HTERT RPE-1 (cell line): ENCODE data around the gene MINDY4.

Source experiments
- in situ Hi-C: fragments of 300-500 bp; cut with MboI; formaldehyde crosslinking; loops from 4 replicates; pipeline ENCODE4 v1.14.3; 2020; ENCODE audit warnings: low sequenced_read_pairs

MINDY4 gene

DNA sequence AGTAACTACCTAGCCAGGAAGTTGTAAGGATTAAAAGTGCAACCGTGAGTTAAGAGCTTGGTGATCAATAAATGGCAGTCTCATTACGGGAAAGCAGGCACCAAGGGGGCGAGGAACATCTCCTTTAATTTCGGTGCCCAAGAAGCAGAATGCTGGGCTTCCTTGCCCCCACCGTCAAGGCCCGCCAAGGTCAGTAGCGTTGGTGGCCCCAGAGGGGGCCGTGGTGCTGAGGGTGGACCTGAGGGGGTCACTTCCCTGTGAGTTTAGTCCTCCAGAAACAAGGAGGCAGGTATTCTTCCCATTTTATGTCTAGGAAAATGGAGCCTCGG, 408 bp upstream of the MINDY4 start:
- in situ Hi-C loops, result no loop called here

DNA sequence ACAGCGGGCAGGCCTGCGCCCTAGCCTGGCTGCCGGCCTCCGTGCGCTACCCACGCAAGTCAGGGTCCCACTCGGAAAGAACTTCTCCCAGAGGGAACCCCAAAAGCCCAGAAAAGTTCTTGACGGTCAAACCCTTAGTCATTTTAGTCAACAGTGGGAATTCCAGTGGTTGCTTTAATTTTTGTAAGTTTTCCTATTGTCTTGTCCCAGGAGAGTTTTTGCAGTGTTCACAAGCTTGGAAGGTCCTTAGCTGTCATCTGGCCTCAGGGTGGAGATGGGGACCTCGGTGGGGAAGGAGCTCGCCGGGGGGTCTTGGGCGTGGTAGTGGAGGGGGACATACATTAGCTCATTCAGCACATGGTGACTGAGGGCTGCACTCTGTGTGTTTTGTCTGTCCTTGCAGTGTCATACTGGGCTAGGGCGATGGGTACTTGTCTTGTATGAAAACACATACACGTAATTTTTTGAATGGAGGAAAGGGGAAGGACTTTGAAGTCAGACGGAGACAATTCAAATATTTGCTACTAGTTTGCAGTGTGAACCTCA, 736 bp downstream of the MINDY4 start:
- in situ Hi-C loops, result no loop called here

DNA sequence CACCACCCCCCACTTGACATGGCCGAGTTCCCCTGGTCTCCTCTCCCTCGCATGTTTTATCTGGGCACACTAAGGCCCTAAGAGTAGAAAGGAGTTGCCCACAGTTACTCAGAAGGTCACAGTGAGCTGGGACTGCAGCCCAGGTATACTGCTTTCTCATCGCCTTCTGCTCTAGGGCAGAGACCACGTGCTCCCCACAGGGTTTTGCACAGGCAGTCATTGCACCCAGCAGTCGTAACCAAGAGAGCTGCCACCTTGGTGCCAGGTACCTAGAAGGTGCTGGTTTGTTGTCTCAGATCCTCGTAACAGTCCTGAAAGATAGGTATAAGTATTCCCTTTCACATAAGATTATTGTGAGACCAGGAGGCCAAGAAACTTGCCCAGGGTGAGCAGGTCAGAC, 1.8 kb downstream of the MINDY4 start:
- in situ Hi-C loops, result no loop called here

DNA sequence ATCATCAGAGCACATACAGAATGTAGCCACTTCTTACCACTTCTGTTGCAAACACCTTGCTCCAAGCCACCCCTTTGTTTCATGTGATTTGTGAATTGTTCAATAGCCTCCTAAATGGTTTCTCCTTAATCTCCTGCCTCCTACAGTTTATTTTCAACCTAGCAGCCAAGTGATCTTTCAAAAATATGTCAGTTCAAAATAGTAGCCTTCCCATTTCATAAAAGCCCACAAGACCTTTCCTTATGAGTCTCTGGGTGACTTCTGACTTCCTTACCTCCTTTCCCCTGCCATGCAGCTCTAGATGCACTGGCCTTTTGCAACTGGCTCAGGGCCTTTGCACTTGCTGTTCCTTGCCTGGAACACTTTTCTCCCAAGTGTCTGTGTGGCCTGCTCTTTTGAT, 4.8 kb downstream of the MINDY4 start:
- in situ Hi-C loops, result no loop called here

DNA sequence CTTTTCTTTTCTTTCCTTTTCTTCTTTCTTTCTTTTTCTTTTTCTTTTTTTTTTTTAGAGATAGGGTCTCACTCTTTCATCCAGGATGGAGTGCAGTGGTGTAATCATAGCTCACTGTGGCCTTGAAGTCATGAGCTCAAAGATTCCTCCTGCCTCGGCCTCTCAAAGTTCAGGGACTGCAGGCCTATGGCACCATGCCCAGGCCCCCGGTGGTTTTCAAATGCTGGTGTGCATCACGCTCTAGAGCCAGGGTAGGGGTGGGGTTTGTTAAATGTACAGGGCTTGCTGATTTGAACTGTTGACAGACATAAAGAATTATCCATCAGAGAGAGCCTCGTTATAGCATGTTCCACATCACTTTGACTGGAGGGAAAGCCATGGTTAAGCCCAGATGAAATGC, 5.8 kb downstream of the MINDY4 start:
- in situ Hi-C loops, result no loop called here

DNA sequence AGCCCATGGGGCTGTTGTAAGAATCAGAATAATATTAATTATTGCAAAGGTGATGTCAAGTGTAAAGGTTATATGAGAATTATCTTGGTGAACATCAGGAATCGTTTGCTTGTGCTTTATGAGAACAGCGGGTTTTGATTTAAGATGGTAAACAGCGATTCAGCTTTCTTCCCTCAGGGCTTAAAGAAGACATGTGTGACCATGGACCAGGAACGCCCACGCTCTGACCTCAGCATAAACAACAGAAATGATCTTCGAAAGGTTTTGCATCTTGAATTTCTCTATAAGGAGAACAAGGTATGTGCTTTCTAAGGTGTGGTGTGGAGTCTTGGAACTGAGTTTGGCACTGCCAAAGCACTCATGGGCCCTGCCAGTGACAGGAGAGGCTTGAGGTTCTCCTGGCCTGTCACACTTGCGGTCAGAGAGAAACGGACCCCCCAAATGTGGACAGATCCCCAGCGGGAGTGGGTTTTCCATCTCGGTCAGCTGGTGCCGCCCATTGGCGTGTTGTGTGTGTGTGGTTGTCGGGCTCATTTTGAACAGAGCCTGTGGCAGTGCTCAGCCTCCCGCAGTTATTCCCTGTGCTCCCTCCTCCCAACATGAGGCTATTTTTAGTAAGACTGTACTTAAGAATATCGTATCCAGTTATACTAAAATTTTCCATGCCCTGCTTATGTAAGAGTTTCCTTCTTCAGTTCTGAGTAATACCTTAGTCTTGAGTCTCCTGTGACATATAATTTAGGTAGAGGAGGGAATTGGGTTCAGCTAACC, 7.2 kb downstream of the MINDY4 start:
- in situ Hi-C loops, result no loop called here

DNA sequence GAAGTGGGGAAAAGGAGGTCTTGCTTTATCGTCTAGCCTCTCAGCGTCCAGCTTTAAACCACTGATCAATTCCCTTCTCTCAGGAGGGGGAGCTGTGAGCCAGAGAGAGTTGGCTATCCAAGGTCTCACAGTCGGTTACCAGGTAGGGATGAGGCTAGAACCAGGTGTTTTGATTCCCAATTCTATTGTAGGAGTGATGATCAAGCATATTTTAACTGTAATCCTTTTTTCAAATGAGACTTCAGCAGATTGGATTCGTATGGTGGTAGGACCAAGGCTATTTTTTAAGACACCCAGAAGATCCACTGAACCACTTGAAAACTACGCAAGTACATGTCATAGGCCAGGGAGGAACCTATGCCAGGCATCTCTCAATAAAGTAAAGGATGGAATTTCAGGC, 8.4 kb downstream of the MINDY4 start:
- in situ Hi-C loops, result no loop called here

DNA sequence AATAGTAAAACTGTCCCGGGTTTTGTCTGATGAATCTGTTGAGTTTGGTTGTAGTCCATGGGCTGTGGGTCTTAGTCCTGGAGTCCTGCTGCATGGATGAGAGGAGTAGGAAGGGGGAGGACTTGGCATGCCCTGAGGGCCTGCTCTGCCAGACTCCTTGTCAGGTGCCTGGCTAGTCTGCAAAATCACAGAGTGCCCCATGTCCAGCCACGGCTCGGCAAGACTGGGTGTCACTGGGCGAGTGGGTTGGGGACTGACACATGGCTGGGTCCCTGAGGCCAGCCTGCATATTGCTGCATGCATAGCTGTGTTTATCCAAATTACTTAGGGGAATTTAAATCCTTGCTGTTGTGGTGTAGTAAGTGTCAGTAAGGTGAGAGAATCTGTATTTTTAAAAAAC, 9.7 kb downstream of the MINDY4 start:
- in situ Hi-C loops, result no loop called here

DNA sequence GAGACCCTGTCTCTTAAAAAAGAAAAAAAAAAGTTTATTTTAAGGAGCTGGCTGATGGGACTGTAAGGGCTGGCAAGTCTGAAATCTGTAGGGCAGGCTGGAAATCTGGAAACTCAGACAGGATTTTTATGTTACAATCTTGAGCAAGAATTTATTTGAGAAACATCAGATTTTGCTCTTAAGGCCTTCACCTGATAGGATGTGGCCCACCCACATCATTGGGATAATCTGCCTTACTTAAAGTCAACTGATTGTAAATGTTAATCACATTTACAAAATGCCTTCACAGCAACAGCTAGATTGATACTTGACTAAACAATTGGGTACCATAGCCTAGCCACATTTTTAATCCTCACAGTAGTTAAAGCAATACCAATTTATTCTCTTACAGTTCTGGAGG, 11.5 kb downstream of the MINDY4 start:
- in situ Hi-C loops, result no loop called here

DNA sequence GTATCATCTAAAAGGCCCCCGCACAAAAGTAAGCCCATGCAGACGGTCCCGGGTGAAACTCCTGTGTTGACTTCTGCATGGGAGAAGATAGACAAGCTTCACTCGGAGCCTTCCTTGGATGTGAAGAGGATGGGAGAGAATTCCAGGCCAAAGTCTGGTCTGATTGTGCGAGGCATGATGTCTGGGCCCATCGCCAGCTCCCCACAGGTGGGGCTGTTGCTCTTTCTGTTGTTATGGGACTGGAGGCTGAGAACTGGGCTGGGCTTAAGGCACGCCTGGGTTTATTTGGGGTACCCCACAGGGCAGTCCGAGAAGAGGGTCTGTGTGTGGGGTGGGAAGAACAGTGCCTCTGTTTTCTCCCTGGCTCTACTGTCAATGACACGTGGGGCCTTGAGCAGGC, 14.6 kb downstream of the MINDY4 start:
- in situ Hi-C loops, result no loop called here

DNA sequence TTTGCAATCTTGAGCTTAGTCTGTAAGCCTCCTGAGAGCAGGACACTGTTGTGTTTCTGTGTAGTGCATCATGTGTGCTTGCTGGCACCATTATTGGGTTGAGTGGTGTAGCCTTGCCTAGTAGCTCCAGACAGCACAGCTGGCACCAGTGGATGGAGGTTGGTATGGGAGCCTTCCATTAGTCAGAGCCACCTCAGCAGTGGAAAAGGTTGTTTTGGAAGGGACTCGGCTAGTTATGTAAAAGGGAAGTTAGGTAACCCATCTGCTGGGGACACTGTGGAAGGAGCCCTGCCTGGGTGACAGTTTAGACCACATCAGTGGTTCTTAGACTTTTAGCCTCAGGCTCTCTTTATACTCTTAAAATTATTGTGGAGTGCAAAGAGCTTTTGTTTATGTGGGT, 16.3 kb downstream of the MINDY4 start:
- in situ Hi-C loops, result no loop called here

DNA sequence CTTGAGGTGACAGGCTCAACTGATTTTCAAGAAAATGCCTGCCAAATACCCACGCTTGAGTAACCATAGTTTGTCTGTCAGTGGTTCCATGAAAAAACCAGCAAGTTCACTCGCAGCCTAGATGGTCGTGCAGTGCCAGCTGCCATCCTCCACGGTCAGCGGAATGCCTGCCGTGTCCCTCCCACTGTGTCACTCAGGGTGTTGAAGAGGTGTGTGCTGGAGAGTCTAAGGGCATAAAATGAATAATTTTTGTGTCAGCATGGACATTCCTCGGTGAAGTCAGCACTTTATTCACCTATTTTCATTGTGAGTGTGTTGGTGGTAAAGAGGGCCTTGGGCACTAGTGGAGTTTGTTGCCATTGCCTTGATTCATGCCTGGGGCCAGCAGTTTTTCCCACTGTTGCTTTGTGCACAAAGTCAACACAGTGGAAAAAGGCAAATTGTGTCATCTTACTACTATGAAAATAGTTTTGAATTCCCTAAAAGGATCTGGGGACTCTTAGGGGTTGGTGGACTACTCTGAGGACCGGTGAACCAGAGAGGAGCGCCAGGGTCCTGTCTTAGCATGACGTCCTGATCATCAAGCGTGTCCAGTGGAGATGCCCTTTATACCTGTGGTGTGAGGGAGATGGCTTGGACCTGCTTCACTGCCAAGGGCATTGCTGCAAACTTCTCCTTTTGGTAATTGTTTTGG, 17.6 kb downstream of the MINDY4 start:
- in situ Hi-C loops, result no loop called here

DNA sequence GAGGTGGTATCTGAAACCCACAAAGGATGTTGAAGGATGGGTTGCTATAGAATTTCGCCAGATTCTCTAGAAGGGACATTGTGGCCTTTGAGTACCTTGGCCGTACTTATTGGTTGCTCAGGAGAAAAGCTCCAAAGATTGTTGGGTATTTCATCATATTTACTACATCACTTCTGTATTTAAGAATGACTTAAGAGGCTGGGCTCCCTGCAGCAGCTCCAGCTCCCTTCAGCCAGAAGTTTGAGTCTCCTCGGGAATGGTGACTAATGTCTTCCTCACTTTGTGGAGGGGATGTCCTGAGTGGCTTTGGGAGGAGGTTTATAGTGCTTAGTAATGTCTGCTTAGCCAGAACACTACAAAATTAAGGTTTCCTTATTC, 18.1 kb downstream of the MINDY4 start:
- in situ Hi-C loops, result no loop called here

DNA sequence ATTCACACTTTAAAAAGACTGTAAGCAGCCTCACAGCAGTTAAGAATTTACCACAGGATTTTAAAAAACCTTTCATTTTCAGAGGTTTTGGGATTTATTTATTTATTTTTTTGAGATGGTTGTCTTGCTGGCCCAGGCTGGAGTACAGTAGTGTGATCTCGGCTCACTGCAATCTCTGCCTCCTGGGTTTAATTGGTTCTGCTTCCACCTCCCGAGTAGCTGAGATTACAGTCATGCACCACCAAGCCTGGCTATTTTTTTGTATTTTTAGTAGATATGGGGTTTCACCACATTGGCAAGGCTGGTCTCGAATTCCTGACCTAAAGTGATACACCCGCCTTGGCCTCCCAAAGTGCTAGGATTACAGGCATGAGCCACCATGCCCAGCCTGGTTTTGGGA, 19.1 kb downstream of the MINDY4 start:
- in situ Hi-C loops, result no loop called here

DNA sequence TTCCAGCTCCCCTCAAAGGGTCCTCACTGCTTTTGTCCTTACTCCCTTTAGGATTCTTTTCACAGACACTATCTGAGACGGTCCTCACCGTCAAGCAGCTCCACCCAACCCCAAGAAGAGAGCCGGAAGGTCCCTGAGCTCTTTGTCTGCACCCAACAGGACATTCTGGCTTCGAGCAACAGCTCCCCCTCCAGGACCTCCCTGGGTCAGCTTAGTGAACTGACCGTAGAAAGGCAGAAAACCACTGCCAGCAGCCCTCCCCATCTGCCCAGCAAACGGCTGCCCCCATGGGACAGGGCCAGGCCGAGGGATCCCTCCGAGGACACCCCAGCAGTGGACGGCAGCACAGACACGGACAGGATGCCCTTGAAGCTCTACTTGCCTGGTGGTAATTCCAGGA, 19.9 kb downstream of the MINDY4 start:
- in situ Hi-C loops, result no loop called here

DNA sequence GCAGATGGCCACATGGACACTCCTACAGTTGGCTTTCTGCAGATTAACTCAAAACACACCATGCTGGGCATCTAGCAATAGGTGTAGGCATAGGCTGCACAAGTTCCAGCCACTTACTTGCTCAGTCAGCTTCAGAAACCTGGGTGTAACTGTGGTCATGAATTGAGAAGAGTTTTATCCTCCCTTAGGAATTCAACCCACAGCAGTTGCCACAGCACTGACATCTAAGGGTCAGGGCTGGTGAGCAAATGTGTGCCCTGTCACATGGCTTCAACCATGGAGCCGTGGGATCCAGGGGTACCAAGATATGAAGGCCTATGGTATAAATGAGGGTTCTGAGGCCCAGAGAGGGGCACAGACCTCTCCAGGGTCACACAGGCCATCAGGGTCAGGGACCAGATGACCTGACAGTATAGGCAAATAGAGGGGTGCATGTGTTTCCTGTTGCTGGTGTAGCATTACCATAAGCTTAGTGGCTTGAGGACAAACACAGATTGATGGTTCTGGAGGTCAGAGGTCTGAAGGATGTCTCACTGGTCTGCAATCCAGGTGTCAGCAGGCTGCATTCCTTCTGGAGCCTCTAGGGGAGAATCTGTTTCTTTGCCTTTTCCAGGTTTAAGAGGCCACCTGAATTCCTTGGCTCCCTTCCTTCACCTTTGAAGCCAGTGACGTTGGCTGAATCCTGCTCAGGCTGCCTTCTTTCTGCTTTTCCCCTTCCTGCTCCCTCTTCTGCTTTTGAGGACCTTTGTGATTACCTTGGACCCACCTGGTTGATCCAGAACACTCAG, 24.1 kb downstream of the MINDY4 start:
- in situ Hi-C loops, result no loop called here

DNA sequence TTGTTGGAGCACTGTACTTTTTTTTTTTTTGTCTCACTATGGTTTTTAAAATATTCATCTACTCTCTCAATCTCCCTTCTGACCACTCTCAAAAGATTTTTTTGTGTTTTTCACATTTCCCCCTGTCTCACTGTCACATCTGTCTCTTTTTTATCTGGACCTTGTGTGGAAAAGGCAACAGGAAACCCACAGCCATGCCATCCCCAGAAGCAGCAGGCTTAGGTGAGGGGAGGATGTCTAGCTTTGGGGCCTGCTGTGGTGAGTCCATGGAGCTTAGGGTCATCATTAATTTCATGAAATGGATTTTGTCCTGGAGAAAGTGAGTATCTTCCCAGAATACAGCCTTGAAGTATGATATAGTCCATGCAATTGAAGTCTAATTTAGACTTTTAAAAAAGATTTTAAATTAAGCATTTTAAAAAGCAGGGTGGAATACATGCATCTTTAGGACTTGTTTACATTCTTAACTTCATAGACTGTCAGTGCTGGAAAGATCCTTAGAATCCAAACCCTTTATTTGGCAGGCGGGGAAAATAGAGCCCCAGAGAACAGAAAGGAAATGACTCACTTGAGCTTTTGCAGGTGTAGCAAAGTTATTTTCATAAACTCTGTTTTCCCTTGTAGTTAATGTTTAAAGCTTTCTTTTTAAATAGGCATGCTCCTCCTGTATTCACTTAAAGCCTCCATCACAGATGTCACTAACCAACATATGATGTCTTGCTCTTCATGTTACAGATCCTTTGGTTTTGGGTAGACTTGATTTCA, 25.1 kb downstream of the MINDY4 start:
- in situ Hi-C loops, result no loop called here

DNA sequence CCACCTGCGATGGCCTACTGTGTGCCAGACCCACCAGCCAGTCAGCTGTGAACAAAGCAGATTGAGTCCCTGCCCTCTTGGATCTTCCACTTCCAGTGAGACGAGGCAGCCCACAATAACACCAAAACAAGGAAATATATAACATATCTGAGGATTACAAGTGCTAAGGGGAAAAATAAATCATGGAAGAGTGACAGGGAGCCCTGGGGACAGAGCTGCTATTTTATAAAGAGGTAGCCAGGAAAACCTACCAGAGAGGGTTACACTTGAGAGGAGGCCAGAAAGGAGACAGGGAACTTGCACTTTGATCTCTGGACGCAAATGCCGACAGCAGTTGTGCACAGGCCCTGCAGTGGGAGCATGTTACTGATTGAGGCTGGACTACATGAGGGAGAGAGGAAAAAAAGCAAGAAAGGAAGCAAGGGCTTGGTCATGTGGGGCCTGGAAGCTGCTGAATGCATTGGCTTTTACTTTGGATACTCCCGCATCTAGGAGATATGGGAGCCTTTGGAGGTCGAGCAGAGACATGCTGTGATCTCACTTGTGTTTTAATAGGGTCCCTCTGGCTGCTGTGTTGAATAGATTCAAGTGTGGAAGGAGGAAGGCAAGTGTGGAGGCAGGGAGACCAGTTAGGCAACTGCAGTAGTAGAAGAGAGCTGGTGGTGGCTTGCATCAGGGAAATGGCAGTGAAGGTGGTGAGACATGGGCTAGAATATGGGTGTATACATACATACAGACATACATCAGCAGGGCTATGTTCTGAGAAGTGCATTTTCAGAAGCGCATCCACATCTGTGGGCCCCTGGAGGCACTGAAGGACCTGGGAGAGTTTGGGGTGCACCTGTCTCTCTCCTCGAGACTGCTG, 26.2 kb downstream of the MINDY4 start:
- in situ Hi-C loops, result no loop called here

DNA sequence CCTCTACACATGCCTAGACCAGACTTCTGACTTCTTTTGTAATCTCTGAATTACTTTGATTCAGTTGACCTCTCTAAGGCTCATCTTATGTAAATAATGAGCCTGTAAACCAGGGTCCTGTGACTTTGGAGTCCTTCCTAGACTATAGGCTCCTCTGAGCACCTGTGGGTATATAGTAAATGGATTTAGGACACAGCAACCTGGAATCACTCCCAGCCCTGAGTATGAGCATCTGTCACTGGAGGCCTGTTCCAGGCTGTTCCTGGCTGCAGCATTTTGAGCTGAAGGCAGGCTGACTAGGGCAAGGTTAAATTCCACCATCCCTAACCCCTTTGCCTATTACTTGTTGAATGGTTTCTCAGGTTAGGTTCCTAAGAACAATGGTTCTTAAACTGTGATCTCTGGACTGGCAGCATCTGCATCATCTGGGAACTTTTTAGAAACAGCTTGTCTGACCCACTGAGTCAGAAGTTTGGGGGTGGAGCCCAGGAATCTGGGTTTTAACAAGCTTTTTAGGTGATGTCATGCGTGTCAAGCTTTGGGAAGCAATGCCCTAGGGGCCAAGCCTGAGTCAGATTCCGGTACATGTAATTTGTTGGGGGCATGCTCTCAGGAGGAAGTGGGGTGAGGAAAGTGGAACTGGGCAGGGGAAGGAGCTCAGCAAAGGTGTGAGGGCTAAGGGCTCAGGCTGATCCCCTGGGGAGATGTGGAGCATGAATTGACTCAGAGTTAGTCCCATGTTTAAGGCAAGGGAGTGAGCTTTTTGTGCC, 28.2 kb downstream of the MINDY4 start:
- in situ Hi-C loops, result no loop called here
